ENCODE measurements around the gene MACROH2A2.
A peak's percentile ranks its signal among the peaks of the same experiment; 100 is the strongest.
"Not testable (repeated sequence)": the region's sequence is repeated elsewhere in the genome, so short reads cannot be mapped to it uniquely, and the experiment has no call there.

MACROH2A2 gene

DNA sequence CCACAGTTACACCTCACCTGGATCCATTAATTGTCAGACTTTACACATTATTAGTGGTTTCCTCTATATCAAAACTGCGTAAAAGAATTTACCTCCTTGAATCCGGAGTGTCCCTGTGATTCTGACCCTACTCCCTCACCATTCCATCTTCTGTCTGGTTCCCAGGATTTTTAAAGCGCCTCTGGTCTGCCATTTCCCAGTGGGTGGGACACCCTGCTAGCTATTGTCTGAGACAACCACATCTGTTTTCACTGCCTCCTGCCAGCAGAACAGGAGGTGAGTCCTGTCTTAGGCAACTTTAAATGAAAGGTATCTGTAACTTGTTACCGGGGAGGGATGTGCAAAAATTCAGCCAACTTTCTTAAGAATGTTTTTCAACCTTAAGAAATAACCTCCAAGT, 2.3 kb downstream of the MACROH2A2 start:
- Mint-ChIP-seq H3K27me3 (peaks cover 36% of the 10 kb centered on the region), H3K36me3 (no peaks in the 10 kb centered on the region), H3K9me3 (ENCODE audit: low read depth) (no peaks in the 10 kb centered on the region), H3K27ac (no peak overlapping the region), H3K4me1 (ENCODE audit: low read depth) (peaks cover 9% of the 10 kb centered on the region), H3K4me3 (peak overlapping the region; percentile 74)

DNA sequence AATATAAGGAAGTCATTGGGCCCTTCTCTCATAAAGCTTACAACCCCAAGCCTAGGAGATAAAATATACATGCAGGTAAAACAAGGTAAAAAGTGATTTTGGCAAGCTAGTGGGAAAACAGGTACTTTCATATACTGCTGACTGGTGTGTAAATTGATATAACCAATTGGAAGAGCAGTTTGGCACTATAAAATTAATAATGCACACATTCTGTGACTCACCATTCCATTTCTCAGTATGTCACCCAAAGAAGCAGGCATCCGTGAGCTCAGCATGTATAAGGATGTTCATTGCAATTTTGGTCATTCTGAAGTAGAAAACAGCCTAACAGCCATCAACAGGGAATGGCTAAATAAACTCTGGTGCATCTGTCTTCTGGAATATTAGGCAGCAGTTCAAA, 2.9 kb downstream of the MACROH2A2 start:
- Mint-ChIP-seq H3K27me3 (peaks cover 36% of the 10 kb centered on the region), H3K4me1 (ENCODE audit: low read depth) (peaks cover 9% of the 10 kb centered on the region), H3K36me3 (no peaks in the 10 kb centered on the region), H3K27ac (no peak overlapping the region), H3K4me3 (no peak overlapping the region), H3K9me3 (ENCODE audit: low read depth) (no peaks in the 10 kb centered on the region)

DNA sequence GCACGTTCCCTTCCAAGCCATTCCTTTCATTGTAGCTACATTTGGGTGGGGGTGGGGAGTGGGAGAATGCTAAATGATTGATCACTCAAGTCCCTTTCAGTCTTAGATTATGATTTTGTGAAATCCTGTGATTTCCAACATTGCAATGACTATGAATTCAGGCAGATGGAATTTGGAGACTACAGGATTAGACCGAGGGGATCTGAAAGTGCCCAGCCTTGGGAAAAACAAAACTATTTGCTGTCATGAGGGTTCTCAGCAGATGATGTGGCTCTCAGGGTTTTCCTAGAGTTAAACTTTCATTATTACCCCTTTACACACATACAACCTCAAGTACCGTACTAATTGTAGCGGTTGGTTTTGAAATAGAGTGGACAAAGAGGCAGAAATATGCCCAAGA, 4.7 kb downstream of the MACROH2A2 start:
- peaks cover 23% of the 10 kb centered on the region for H3K27me3 Mint-ChIP-seq
- no peak overlapping the region for H3K27ac Mint-ChIP-seq
- H3K4me1 Mint-ChIP-seq (ENCODE audit: low read depth): peaks cover 7% of the 10 kb centered on the region
- no peaks in the 10 kb centered on the region for H3K36me3 Mint-ChIP-seq
- no peaks in the 10 kb centered on the region for H3K9me3 Mint-ChIP-seq (ENCODE audit: low read depth)
- H3K4me3 Mint-ChIP-seq: no peak overlapping the region

DNA sequence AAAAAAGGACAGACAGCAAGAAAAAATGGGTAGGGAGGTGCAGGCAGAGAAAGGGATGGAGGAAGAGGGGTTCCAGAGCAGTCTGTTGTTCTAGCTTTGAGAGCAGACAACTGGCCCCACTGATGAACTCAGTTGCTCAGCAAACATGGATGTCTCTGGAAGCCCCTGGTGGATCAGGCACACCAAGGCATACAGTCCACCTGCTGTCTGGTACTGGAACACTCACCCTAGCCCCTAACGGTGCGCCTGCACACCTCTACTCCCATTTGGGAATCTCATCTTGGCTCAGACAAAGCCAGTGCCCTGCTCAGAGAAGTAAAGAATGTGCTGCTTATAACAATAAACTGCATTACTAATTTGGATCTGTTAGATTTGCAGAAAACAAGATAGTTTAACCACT, 7.7 kb downstream of the MACROH2A2 start:
- no peaks in the 10 kb centered on the region for H3K36me3 Mint-ChIP-seq
- no peaks in the 10 kb centered on the region for H3K9me3 Mint-ChIP-seq (ENCODE audit: low read depth)
- H3K27ac Mint-ChIP-seq: no peak overlapping the region
- H3K27me3 Mint-ChIP-seq: peaks cover 7% of the 10 kb centered on the region
- H3K4me3 Mint-ChIP-seq: no peak overlapping the region
- H3K4me1 Mint-ChIP-seq (ENCODE audit: low read depth): no peaks in the 10 kb centered on the region

DNA sequence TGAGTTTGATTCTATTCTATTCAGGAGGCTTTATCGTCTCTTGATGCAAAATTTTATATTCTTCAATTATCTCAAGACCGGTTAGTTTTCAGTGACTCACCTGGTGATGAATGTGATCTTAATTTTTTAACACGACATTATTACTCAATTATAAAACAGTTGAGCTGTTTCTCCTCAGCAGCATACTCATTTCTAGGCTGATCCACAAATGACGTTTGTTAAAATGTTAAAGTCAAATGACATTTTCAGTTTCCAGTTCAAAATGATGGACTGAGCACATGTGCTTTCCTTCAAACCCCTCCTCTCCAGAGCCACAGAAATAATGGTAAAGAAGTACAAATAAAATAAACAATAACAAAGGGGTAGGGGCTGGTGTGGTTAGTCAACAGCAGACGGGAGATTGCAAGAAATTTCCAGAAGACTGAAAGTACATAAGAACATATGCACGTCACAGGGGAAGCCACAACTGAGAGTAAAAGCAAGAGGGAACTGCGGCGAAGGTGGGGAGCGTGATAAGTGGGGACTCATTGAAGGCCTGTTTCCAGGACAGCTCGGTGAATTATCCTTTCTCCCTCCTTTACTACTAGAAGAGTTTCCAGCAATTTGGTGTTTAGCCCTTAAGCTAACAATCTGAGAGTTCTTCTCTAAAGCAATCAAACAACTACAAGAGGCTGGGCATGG, 10.9 kb downstream of the MACROH2A2 start:
- no peaks in the 10 kb centered on the region for H3K4me1 Mint-ChIP-seq (ENCODE audit: low read depth)
- H3K27ac Mint-ChIP-seq: no peak overlapping the region
- H3K9me3 Mint-ChIP-seq (ENCODE audit: low read depth): no peaks in the 10 kb centered on the region
- no peaks in the 10 kb centered on the region for H3K27me3 Mint-ChIP-seq
- H3K4me3 Mint-ChIP-seq: no peak overlapping the region
- no peaks in the 10 kb centered on the region for H3K36me3 Mint-ChIP-seq

DNA sequence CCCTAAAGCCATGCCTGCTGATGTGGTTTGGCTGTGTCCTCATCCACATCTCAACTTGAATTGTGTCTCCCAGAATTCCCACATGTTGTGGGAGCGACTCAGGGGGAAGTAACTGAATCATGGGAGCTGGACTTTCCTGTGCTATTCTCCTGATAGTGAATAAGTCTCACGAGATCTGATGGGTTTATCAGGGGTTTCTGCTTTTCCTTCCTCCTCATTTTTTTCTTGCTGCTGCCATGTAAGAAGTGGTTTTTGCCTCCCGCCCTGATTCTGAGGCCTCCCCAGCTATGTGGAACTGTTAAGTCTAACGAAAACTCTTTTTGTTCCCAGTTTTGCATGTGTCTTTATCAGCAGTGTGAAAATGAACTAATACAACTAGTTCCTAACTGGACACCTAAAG, 11.8 kb downstream of the MACROH2A2 start:
- no peak overlapping the region for H3K27ac Mint-ChIP-seq
- H3K27me3 Mint-ChIP-seq: no peaks in the 10 kb centered on the region
- no peaks in the 10 kb centered on the region for H3K4me1 Mint-ChIP-seq (ENCODE audit: low read depth)
- no peaks in the 10 kb centered on the region for H3K9me3 Mint-ChIP-seq (ENCODE audit: low read depth)
- H3K4me3 Mint-ChIP-seq: no peak overlapping the region
- no peaks in the 10 kb centered on the region for H3K36me3 Mint-ChIP-seq

DNA sequence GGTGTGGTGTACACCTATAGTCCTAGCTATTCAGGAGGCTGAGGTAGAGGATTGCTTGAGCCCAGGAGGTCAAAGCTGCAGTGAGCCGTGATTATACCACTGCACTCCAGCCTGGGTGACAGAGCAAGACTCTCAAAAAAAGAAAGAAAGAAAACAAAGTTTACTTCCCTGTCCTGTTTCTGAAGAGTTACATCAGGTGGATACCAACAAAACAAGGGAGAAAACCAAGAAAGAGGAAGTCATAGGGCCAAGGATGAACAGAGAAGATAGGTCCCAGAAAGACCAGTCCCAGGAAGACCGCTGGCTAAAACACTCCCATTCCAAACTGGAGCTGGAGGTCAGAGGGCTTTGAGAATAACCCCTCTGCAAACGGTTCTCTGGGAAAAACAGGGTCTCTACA, 13.5 kb downstream of the MACROH2A2 start:
- Mint-ChIP-seq H3K27me3 (no peaks in the 10 kb centered on the region), H3K36me3 (no peaks in the 10 kb centered on the region)

DNA sequence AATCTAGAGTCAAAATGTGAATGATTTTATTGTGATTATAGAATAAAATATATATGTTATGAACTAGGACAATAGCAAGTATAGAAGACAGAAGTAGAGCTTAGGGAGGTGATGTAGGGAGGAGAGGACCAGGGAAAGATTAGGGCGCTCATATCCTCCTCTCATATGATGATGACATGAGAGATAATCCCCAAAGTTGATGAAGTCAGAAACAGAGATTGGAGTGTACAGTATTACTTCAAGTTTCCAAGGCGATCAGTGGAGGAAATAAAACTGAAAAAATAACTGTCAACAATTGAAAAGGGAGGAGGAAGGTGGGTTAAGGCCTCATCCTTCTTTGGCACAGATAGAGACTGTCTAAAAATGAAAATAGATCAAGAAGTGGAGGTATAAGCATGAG, 14.9 kb downstream of the MACROH2A2 start:
- Mint-ChIP-seq H3K9me3 (ENCODE audit: low read depth) (no peaks in the 10 kb centered on the region), H3K36me3 (no peaks in the 10 kb centered on the region), H3K27me3 (no peaks in the 10 kb centered on the region), H3K4me3 (no peak overlapping the region), H3K4me1 (ENCODE audit: low read depth) (no peaks in the 10 kb centered on the region), H3K27ac (no peak overlapping the region)

More for the DNA sequence above, 13.5 kb downstream of the MACROH2A2 start:
- H3K4me1 Mint-ChIP-seq (ENCODE audit: low read depth): no peaks in the 10 kb centered on the region
- no peak overlapping the region for H3K27ac Mint-ChIP-seq
- H3K9me3 Mint-ChIP-seq (ENCODE audit: low read depth): no peaks in the 10 kb centered on the region
- no peak overlapping the region for H3K4me3 Mint-ChIP-seq

DNA sequence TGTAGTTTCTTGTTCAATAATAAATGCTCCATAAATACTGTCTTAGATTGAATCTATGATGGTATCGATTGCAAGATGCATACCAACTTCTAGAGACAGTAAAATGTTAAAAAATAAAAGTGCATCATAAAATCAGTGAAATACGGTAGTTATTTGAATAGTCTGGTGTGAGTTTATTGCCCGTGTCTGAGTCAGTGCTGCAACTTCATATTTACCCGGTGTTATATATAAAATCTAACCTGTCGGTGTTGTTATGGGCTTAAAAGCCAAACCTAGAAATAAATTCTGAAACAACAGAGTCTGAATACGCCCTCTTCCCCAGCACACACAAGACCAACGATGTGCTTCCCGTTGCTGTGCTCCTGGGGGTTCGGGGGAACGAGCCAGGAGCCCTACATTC, 16.3 kb downstream of the MACROH2A2 start:
- no peaks in the 10 kb centered on the region for H3K27me3 Mint-ChIP-seq
- no peaks in the 10 kb centered on the region for H3K4me1 Mint-ChIP-seq (ENCODE audit: low read depth)
- no peaks in the 10 kb centered on the region for H3K9me3 Mint-ChIP-seq (ENCODE audit: low read depth)
- H3K4me3 Mint-ChIP-seq: no peak overlapping the region
- H3K36me3 Mint-ChIP-seq: no peaks in the 10 kb centered on the region
- no peak overlapping the region for H3K27ac Mint-ChIP-seq

DNA sequence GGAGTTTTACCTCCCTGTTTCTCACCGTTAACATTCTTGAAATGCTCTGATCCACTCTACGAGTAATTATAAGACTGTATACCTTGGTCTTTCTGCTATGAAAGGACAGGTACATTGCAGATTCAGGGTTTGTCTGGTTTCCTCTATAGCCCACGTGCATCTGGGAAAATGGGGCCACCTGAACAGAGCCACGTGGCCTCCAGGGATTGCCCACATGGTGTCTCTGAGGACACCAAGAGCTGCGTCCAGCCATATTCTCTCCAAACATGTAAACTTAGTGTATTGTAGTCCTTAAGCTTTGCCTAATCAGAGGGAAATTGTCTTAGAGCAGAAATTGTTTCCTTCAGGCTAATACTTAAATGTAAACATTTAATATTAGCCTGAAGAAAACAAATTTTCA, 16.7 kb downstream of the MACROH2A2 start:
- Mint-ChIP-seq H3K36me3 (no peaks in the 10 kb centered on the region), H3K4me3 (no peak overlapping the region), H3K9me3 (ENCODE audit: low read depth) (no peaks in the 10 kb centered on the region), H3K27me3 (no peaks in the 10 kb centered on the region), H3K4me1 (ENCODE audit: low read depth) (no peaks in the 10 kb centered on the region), H3K27ac (no peak overlapping the region)

DNA sequence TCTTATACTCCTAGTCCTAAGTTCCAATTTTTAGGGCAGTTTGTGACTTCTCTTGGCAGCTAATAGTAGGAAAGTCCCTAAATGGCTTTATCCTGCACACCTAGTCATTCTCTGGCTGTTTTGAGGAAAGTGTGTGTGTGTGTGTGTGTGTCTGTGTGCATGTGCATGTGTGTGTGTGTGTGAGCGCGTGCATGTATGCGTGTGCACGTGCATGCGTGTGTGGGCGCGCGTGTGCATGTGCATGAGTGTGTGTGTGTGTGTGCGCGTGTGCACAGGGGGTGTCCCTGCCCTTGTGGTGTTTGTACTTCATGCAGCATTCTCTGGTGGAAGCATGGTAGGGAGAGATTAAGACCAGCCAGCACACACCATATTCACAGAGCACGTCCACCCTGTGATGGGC, 18.2 kb downstream of the MACROH2A2 start:
- Mint-ChIP-seq H3K36me3 (no peaks in the 10 kb centered on the region), H3K27ac (no peak overlapping the region), H3K4me1 (ENCODE audit: low read depth) (no peaks in the 10 kb centered on the region), H3K27me3 (no peaks in the 10 kb centered on the region), H3K4me3 (no peak overlapping the region), H3K9me3 (ENCODE audit: low read depth) (no peaks in the 10 kb centered on the region)

DNA sequence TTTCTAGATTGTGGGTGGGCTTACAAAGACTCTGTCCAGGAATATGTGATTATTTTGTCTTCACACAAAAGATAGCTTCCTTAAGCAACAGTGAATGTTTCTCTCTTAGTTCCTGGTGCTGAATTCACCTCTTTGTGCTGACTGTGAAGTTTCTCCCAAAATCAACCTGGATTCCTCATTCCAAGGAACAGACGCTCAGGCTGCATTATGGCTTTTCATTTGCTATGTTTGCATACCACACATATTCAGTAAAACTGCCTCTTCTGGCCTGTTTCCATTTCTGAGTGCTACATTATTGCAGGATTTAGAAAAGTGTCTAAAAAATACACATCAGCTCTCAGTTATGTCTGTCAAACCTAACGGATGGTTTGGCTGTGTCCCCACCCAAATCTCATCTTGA, 21.5 kb downstream of the MACROH2A2 start:
- H3K9me3 Mint-ChIP-seq (ENCODE audit: low read depth): no peaks in the 10 kb centered on the region
- no peaks in the 10 kb centered on the region for H3K36me3 Mint-ChIP-seq
- no peak overlapping the region for H3K4me3 Mint-ChIP-seq
- peaks cover 2% of the 10 kb centered on the region for H3K27me3 Mint-ChIP-seq
- no peaks in the 10 kb centered on the region for H3K4me1 Mint-ChIP-seq (ENCODE audit: low read depth)
- H3K27ac Mint-ChIP-seq: no peak overlapping the region

DNA sequence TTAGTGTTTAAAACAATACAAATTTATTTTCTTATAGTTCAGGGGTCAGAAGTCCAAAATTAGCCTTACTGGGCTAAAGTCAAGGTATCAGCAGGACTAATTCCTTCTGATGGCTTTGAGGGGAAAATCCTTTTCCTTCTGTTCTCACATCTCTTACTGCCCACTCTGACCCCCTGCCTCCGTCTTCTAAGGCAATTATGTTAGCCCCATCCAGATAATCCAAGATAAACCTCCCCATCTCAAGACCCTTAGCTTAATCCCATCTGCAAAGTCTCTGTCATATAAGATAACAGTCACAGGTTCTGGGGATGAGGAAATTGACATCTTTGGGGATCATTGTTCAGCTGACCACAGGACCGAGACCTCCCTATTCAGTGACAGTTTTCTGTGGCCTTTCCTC, 22.3 kb downstream of the MACROH2A2 start:
- no peak overlapping the region for H3K27ac Mint-ChIP-seq
- no peak overlapping the region for H3K4me3 Mint-ChIP-seq
- H3K36me3 Mint-ChIP-seq: no peaks in the 10 kb centered on the region
- no peaks in the 10 kb centered on the region for H3K9me3 Mint-ChIP-seq (ENCODE audit: low read depth)
- no peaks in the 10 kb centered on the region for H3K4me1 Mint-ChIP-seq (ENCODE audit: low read depth)
- H3K27me3 Mint-ChIP-seq: peaks cover 2% of the 10 kb centered on the region

DNA sequence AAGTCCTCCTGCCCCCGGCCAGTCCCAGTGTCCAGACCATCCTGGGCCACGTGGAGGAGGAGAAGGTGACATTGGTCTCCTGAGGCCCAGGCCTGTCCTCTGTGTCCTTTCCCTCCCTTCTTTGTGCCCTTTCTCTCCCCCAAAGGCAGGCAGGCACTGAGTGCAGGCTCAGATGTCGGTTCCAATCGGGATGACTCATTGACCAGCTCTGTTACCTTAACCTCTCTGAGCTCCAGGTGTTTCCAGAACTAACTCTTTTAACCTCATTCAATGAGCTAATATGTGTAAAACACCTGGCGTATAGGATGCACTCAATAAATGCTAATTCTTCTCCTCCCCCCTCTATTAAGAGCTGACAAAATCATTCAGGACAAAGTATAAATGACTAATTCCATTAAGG, 25.7 kb downstream of the MACROH2A2 start:
- no peak overlapping the region for H3K4me3 Mint-ChIP-seq
- H3K9me3 Mint-ChIP-seq (ENCODE audit: low read depth): no peaks in the 10 kb centered on the region
- no peak overlapping the region for H3K27ac Mint-ChIP-seq
- H3K27me3 Mint-ChIP-seq: peaks cover 2% of the 10 kb centered on the region
- no peaks in the 10 kb centered on the region for H3K4me1 Mint-ChIP-seq (ENCODE audit: low read depth)
- no peaks in the 10 kb centered on the region for H3K36me3 Mint-ChIP-seq

DNA sequence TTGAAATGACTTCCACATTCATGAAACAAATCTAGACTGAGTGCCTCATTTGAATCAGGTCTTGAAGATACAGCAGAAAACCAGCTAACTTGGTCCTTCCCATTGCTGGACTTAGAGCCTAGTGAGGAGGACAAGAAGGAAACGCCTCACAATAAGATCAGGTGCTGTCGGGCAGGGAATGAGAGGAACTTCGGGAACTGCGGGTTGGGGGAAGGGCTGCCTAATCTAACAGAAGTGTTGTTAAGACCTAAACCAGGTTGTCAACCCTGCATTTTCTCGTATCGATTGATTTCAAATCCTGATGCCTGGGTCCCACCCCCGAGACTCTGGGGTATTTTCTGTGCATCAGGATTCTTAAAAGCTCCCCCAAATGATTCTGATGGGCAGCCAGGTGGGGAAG, 26.3 kb downstream of the MACROH2A2 start:
- H3K4me1 Mint-ChIP-seq (ENCODE audit: low read depth): no peaks in the 10 kb centered on the region
- no peak overlapping the region for H3K4me3 Mint-ChIP-seq
- no peaks in the 10 kb centered on the region for H3K36me3 Mint-ChIP-seq
- no peaks in the 10 kb centered on the region for H3K9me3 Mint-ChIP-seq (ENCODE audit: low read depth)
- H3K27ac Mint-ChIP-seq: no peak overlapping the region
- H3K27me3 Mint-ChIP-seq: peaks cover 2% of the 10 kb centered on the region

DNA sequence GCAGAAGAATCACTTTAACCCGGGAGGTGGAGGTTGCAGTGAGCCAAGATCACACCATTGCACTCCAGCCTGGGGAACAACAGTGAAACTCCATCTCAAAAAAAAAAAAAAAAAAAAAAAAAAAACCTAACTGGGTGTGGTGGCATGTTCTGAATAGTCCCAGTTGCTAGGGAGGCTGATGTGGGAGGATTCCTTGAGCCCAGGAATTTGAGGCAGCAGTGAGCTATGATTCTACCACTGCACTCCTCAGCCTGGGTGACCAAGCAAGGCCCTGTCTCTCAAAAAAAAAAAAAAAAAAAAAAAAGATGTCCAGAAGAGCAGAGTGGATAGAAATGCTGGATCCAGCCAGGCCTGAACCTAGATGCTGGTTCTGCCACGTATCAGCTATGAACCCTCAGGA, 28.1 kb downstream of the MACROH2A2 start:
- H3K27ac Mint-ChIP-seq; H3K4me3 Mint-ChIP-seq; H3K36me3 Mint-ChIP-seq; H3K27me3 Mint-ChIP-seq; H3K9me3 Mint-ChIP-seq (ENCODE audit: low read depth); H3K4me1 Mint-ChIP-seq (ENCODE audit: low read depth): not testable (repeated sequence)

Measured in activated naive CD8-positive, alpha-beta T cell (primary cell).